Mesenchymal stem cell (in vitro differentiated cells and primary cell): ENCODE measurements around the gene LRSAM1. TPM values are rescaled to one million over a fixed set of nuclear protein-coding genes. Genes with fewer than 3 reads are reported as not detected.

Experiments
- DNase-seq: peaks from one replicate; pipeline ENCODE4 v3.0.0-alpha.2; 2013
- H2AFZ ChIP-seq: one replicate; pipeline ENCODE4 v1.6.1; 2013; ENCODE audit warnings: low read depth, mild to moderate bottlenecking, control low read depth, inconsistent platforms, low read length, moderate library complexity
- H2AK5ac ChIP-seq: 2 replicates; pipeline ENCODE4 v1.6.1; 2013; ENCODE audit warnings: low read length, moderate library complexity, mild to moderate bottlenecking, inconsistent platforms; ENCODE audit not compliant: severe bottlenecking
- H2BK120ac ChIP-seq: one replicate; pipeline ENCODE4 v1.6.1; 2013; ENCODE audit warnings: low read depth, mild to moderate bottlenecking, inconsistent platforms, low read length, moderate library complexity
- H2BK12ac ChIP-seq, 2 experiments: one replicate each; pipeline ENCODE4 v1.6.1; 2013; ENCODE audit warnings: inconsistent platforms in 2 of 2, low read length in 2 of 2, mild to moderate bottlenecking in 2 of 2, moderate library complexity in 2 of 2, control low read depth in 1 of 2
- H2BK15ac ChIP-seq: one replicate; pipeline ENCODE4 v1.6.1; 2013; ENCODE audit warnings: mild to moderate bottlenecking, low read depth, inconsistent platforms; ENCODE audit not compliant: poor library complexity, severe bottlenecking
- H2BK5ac ChIP-seq: 2 replicates; pipeline ENCODE4 v1.6.1; 2013; ENCODE audit warnings: low read depth, mild to moderate bottlenecking, low read length, control low read depth, inconsistent platforms; ENCODE audit not compliant: poor library complexity, severe bottlenecking
- H3K14ac ChIP-seq, 2 experiments: one replicate each; pipeline ENCODE4 v1.6.1; 2013; ENCODE audit warnings: inconsistent platforms in 2 of 2, low read length in 2 of 2, control low read depth in 1 of 2, mild to moderate bottlenecking in 1 of 2, moderate library complexity in 1 of 2
- H3K18ac ChIP-seq, 2 experiments: one replicate each; pipeline ENCODE4 v1.6.1; 2013; ENCODE audit warnings: inconsistent platforms in 2 of 2, low read length in 2 of 2, control low read depth in 1 of 2, low read depth in 1 of 2, mild to moderate bottlenecking in 1 of 2
- H3K23ac ChIP-seq, 2 experiments: one replicate each; pipeline ENCODE4 v1.6.1; 2013; ENCODE audit warnings: inconsistent platforms in 2 of 2, low read length in 2 of 2, mild to moderate bottlenecking in 2 of 2, moderate library complexity in 2 of 2, control low read depth in 1 of 2
- H3K27ac ChIP-seq: 2 replicates; pipeline ENCODE4 v1.5.1; 2013; ENCODE audit warnings: mild to moderate bottlenecking, moderate library complexity, low read length, control low read depth, inconsistent platforms; ENCODE audit not compliant: poor library complexity, severe bottlenecking
- H3K27me3 ChIP-seq, 2 experiments: 2 replicates each; pipeline versions ENCODE4 v1.6.1 to v1.7.0; 2013; ENCODE audit warnings: low read length in 2 of 2, mild to moderate bottlenecking in 2 of 2, moderate library complexity in 2 of 2, control low read depth in 1 of 2, inconsistent platforms in 1 of 2; ENCODE audit not compliant: control insufficient read depth in 1 of 2, insufficient read depth in 1 of 2
- H3K36me3 ChIP-seq, 2 experiments: 2 replicates each; pipeline versions ENCODE4 v1.6.1 to v1.7.0; 2013; ENCODE audit warnings: low read length in 2 of 2, control low read depth in 1 of 2, inconsistent platforms in 1 of 2, low read depth in 1 of 2, mild to moderate bottlenecking in 1 of 2; ENCODE audit not compliant: insufficient read depth in 2 of 2, control insufficient read depth in 1 of 2
- H3K4ac ChIP-seq, 2 experiments: one replicate each; pipeline ENCODE4 v1.6.1; 2013; ENCODE audit warnings: inconsistent platforms in 2 of 2, low read length in 2 of 2, mild to moderate bottlenecking in 2 of 2, moderate library complexity in 2 of 2, control low read depth in 1 of 2, low read depth in 1 of 2
- H3K4me1 ChIP-seq: 2 replicates; pipeline ENCODE4 v1.6.1; 2013; ENCODE audit warnings: low read depth, low read length, control low read depth; ENCODE audit not compliant: control insufficient read depth, insufficient read depth
- H3K4me2 ChIP-seq: 2 replicates; pipeline ENCODE4 v1.6.1; 2013; ENCODE audit warnings: low read length, mild to moderate bottlenecking, inconsistent platforms; ENCODE audit not compliant: poor library complexity, severe bottlenecking
- H3K4me3 ChIP-seq, 2 experiments: 2 replicates each; pipeline versions ENCODE4 v1.5.1 to v1.7.0; 2013; ENCODE audit warnings: low read length in 2 of 2, mild to moderate bottlenecking in 2 of 2, control low read depth in 1 of 2, low read depth in 1 of 2; ENCODE audit not compliant: insufficient read depth in 1 of 2
- H3K79me1 ChIP-seq: replicated peaks from 2 replicates; pipeline ENCODE4 v1.6.1; 2013; ENCODE audit warnings: mild to moderate bottlenecking, control low read depth, low read length, inconsistent platforms; ENCODE audit not compliant: poor library complexity, severe bottlenecking
- H3K9ac ChIP-seq: 2 replicates; pipeline ENCODE4 v1.7.0; 2013; ENCODE audit warnings: mild to moderate bottlenecking, low read length, moderate library complexity
- H3K9me3 ChIP-seq: 2 replicates; pipeline ENCODE4 v1.7.0; 2013; ENCODE audit warnings: mild to moderate bottlenecking, low read length; ENCODE audit not compliant: control insufficient read depth
- H4K8ac ChIP-seq: one replicate; pipeline ENCODE4 v1.6.1; 2013; ENCODE audit warnings: inconsistent platforms, mild to moderate bottlenecking, low read length, moderate library complexity
- H4K91ac ChIP-seq: one replicate; pipeline ENCODE4 v1.6.1; 2013; ENCODE audit warnings: mild to moderate bottlenecking, low read length, inconsistent platforms
- WGBS: methylation state at CpG from one replicate; pipeline ENCODE4 v1.1.7; 2013; ENCODE audit warnings: mixed read lengths; 5-methylcytosine and 5-hydroxymethylcytosine counted together
- small RNA-seq: library from polyadenylated mRNA; stranded (forward); fragments of <200 nt; extraction: miRNeasy Mini kit (QIAGEN cat#:217004); gene quantifications from one replicate; pipeline ENCODE3, GENCODE V24; 2013; ENCODE audit warnings: low read depth

Gene LRSAM1

GRCh38 chr9:127550282-127550681, 99.0 kb downstream of the LRSAM1 start:
- Histone ChIP-seq H3K14ac (peak overlapping the region in 1 of 2 experiments; percentile 44), H3K36me3 (peaks cover 50% of the 10 kb centered on the region in 2 experiments), H2BK120ac (no peak overlapping the region), H3K9me3 (no peaks in the 10 kb centered on the region), H3K4ac (peak overlapping the region in 1 of 2 experiments; percentile 2), H2BK12ac (peak overlapping the region in 1 of 2 experiments; percentile 15), H2AFZ (no peak overlapping the region), H2AK5ac (no peak overlapping the region), H4K91ac (no peak overlapping the region), H3K23ac (no peak overlapping the region), H2BK5ac (no peak overlapping the region), H3K4me1 (peaks cover 61% of the 10 kb centered on the region), H3K4me2 (no peak overlapping the region), H3K9ac (peak overlapping the region; percentile 9), H3K27me3 (no peaks in the 10 kb centered on the region), H3K4me3 (peak overlapping the region in 1 of 2 experiments; percentile 1), H4K8ac (no peak overlapping the region), H3K79me1 (no peaks in the 10 kb centered on the region), H3K27ac (peak overlapping the region; percentile 4), H3K18ac (peak overlapping the region in 1 of 2 experiments; percentile 28), H2BK15ac (no peak overlapping the region)
- DNase-seq: no peak
- 82% methylated on average over 1 of the region's 1 CpG for whole genome bisulfite sequencing

GRCh38 chr9:127550751-127551150, 99.4 kb downstream of the LRSAM1 start:
- H3K14ac ChIP-seq: no peak overlapping the region
- H3K18ac ChIP-seq: no peak overlapping the region
- 94% methylated on average over 14 of the region's 14 CpGs for WGBS
- H3K4me3 ChIP-seq: no peak overlapping the region
- H3K27me3 ChIP-seq: no peaks in the 10 kb centered on the region
- H3K23ac ChIP-seq: no peak overlapping the region
- H2BK12ac ChIP-seq: no peak overlapping the region
- no peaks in the 10 kb centered on the region for H3K9me3 ChIP-seq
- peak overlapping the region; percentile 4 for H3K27ac ChIP-seq
- peak overlapping the region; percentile 15 for H2AK5ac ChIP-seq
- H2BK15ac ChIP-seq: no peak overlapping the region
- peaks cover 63% of the 10 kb centered on the region for H3K4me1 ChIP-seq
- no peak overlapping the region for H3K4me2 ChIP-seq
- no peak overlapping the region for H2AFZ ChIP-seq
- H3K4ac ChIP-seq: no peak overlapping the region
- H4K8ac ChIP-seq: no peak overlapping the region
- no peaks in the 10 kb centered on the region for H3K79me1 ChIP-seq
- no peak overlapping the region for H3K9ac ChIP-seq
- no peak for DNase-seq
- no peak overlapping the region for H4K91ac ChIP-seq
- H2BK120ac ChIP-seq: no peak overlapping the region
- H2BK5ac ChIP-seq: no peak overlapping the region
- H3K36me3 ChIP-seq: peaks cover 50% of the 10 kb centered on the region in 2 experiments

Small RNA genes lying within 50 kb of the gene (small RNA-seq; reads per million reads assigned to genes)
- not detected for gene RF00019
- 373 reads per million, percentile 96 among the genes with 10 or more reads in this experiment for gene SNORA65
